Neural progenitor cell (in vitro differentiated cells): ENCODE data around the gene ARHGAP26. TPM values are rescaled to one million over a fixed set of nuclear protein-coding genes. Genes with fewer than 3 reads are reported as not detected.

Source experiments
- DNase-seq: peaks from one replicate; pipeline ENCODE4 v3.0.0-alpha.2; 2016; ENCODE audit warnings: low spot score
- H2AFZ ChIP-seq: fragments of 200-600 bp; sonication (generic); replicated peaks from 2 replicates; pipeline ENCODE4 v1.6.1; 2016; ENCODE audit warnings: antibody characterized with exemption
- H3F3A ChIP-seq: fragments of 200-600 bp; sonication (generic); 2 replicates; pipeline ENCODE4 v1.6.1; 2016; ENCODE audit warnings: antibody characterized with exemption, low read depth
- H3K27ac ChIP-seq: fragments of 200-600 bp; sonication (generic); 2 replicates; pipeline ENCODE4 v1.5.1; 2016; ENCODE audit warnings: mild to moderate bottlenecking
- H3K27me3 ChIP-seq: fragments of 200-600 bp; sonication (generic); 2 replicates; pipeline ENCODE4 v1.6.1; 2016; ENCODE audit warnings: mild to moderate bottlenecking, moderate library complexity
- H3K36me3 ChIP-seq: fragments of 200-600 bp; sonication (generic); 2 replicates; pipeline ENCODE4 v1.5.1; 2016
- H3K4me1 ChIP-seq: fragments of 200-600 bp; sonication (generic); 2 replicates; pipeline ENCODE4 v1.6.1; 2016; ENCODE audit warnings: mixed run types
- H3K4me2 ChIP-seq: fragments of 200-600 bp; sonication (generic); 2 replicates; pipeline ENCODE4 v1.6.1; 2016
- H3K4me3 ChIP-seq: fragments of 200-600 bp; sonication (generic); 2 replicates; pipeline ENCODE4 v1.5.1; 2016
- H3K79me2 ChIP-seq: fragments of 200-600 bp; sonication (generic); 2 replicates; pipeline ENCODE4 v1.6.1; 2016; ENCODE audit warnings: low read depth
- H3K9ac ChIP-seq: fragments of 200-600 bp; sonication (generic); 2 replicates; pipeline ENCODE4 v1.6.1; 2016
- H3K9me3 ChIP-seq: fragments of 200-600 bp; sonication (generic); 2 replicates; pipeline ENCODE4 v1.5.1; 2016; ENCODE audit warnings: low read depth
- H4K20me1 ChIP-seq: fragments of 200-600 bp; sonication (generic); 2 replicates; pipeline ENCODE4 v1.6.1; 2016; ENCODE audit warnings: low read depth
- H3K27ac Mint-ChIP-seq: 3 replicates; pipeline ENCODE4 v1.8.0; 2021; ENCODE audit warnings: mixed read lengths
- H3K27me3 Mint-ChIP-seq: 2 replicates; pipeline ENCODE4 v1.8.0; 2022; ENCODE audit warnings: low read depth, mild to moderate bottlenecking, inconsistent platforms, moderate library complexity, mixed read lengths; ENCODE audit not compliant: insufficient read depth
- H3K36me3 Mint-ChIP-seq: 3 replicates; pipeline ENCODE4 v1.8.0; 2021; ENCODE audit warnings: mixed read lengths
- H3K4me1 Mint-ChIP-seq: 3 replicates; pipeline ENCODE4 v1.8.0; 2021; ENCODE audit warnings: mixed read lengths
- H3K4me3 Mint-ChIP-seq: 3 replicates; pipeline ENCODE4 v1.8.0; 2021; ENCODE audit warnings: mild to moderate bottlenecking, moderate library complexity, mixed read lengths
- H3K9me3 Mint-ChIP-seq: 3 replicates; pipeline ENCODE4 v1.8.0; 2020; ENCODE audit warnings: mixed read lengths
- CTCF ChIP-seq: fragments of 200-600 bp; sonication (generic); IDR thresholded peaks from 2 replicates; pipeline ENCODE4 v1.5.1; 2017; ENCODE audit warnings: antibody characterized with exemption, mild to moderate bottlenecking
- EZH2 ChIP-seq: fragments of 200-600 bp; sonication (generic); IDR thresholded peaks from 2 replicates; pipeline ENCODE4 v1.6.1; 2017; ENCODE audit warnings: antibody characterized with exemption, mild to moderate bottlenecking, moderate library complexity
- EZH2phosphoT487 ChIP-seq: fragments of 200-600 bp; sonication (generic); IDR thresholded peaks from 2 replicates; pipeline ENCODE4 v1.6.1; 2017; ENCODE audit warnings: antibody characterized with exemption
- total RNA-seq: library from RNA; depleted of rRNA; stranded (reverse); fragments of >200 nt; gene quantifications from 2 replicates; pipeline ENCODE4 v1.2.3, GENCODE V29; 2015; ENCODE audit warnings: low replicate concordance

ARHGAP26 gene
- total RNA-seq, 1 donor from 2014 or later: 7.0 TPM

- H3K4me1 Mint-ChIP-seq: no peaks in the 10 kb centered on the region
- Histone ChIP-seq H4K20me1 (no peaks in the 10 kb centered on the region), H3K79me2 (no peaks in the 10 kb centered on the region), H3K4me1 (no peaks in the 10 kb centered on the region), H2AFZ (no peak overlapping the region), H3K9me3 (no peaks in the 10 kb centered on the region), H3K27me3 (no peaks in the 10 kb centered on the region), H3F3A (no peaks in the 10 kb centered on the region), H3K36me3 (no peaks in the 10 kb centered on the region), H3K9ac (no peak overlapping the region), H3K4me2 (no peak overlapping the region), H3K4me3 (no peak overlapping the region), H3K27ac (no peak overlapping the region)
- peaks cover 2% of the 10 kb centered on the region for H3K36me3 Mint-ChIP-seq
- DNase-seq: no peak
- H3K27ac Mint-ChIP-seq: no peak overlapping the region
- H3K4me3 Mint-ChIP-seq: no peak overlapping the region
- no peaks in the 10 kb centered on the region for H3K27me3 Mint-ChIP-seq
- no peak for TF ChIP-seq EZH2phosphoT487
- TF ChIP-seq EZH2: no peak
- TF ChIP-seq CTCF: no peak
- H3K9me3 Mint-ChIP-seq: no peaks in the 10 kb centered on the region
Measured at GRCh38 chr5:142973932-142974331, 203.8 kb downstream of the ARHGAP26 start.

- TF ChIP-seq EZH2phosphoT487 (no peak), CTCF (no peak), EZH2 (no peak)
- Histone ChIP-seq H3K27me3 (no peaks in the 10 kb centered on the region), H3K36me3 (no peaks in the 10 kb centered on the region), H3K27ac (no peak overlapping the region), H2AFZ (no peak overlapping the region), H3K9ac (no peak overlapping the region), H3K4me2 (no peak overlapping the region), H3K4me1 (peaks cover 2% of the 10 kb centered on the region), H3K9me3 (no peaks in the 10 kb centered on the region), H3F3A (no peaks in the 10 kb centered on the region), H4K20me1 (no peaks in the 10 kb centered on the region), H3K79me2 (no peaks in the 10 kb centered on the region), H3K4me3 (no peak overlapping the region)
- H3K27me3 Mint-ChIP-seq: no peaks in the 10 kb centered on the region
- H3K27ac Mint-ChIP-seq: no peak overlapping the region
- DNase-seq: no peak
- H3K9me3 Mint-ChIP-seq: no peaks in the 10 kb centered on the region
- H3K36me3 Mint-ChIP-seq: peaks cover 2% of the 10 kb centered on the region
- no peak overlapping the region for H3K4me3 Mint-ChIP-seq
- peaks cover 3% of the 10 kb centered on the region for H3K4me1 Mint-ChIP-seq
Measured at GRCh38 chr5:142974409-142974808, 204.2 kb downstream of the ARHGAP26 start.

- no peaks in the 10 kb centered on the region for H4K20me1 ChIP-seq
- no peaks in the 10 kb centered on the region for H3K9me3 ChIP-seq
- Mint-ChIP-seq H3K4me3 (no peak overlapping the region), H3K36me3 (peaks cover 2% of the 10 kb centered on the region), H3K27me3 (no peaks in the 10 kb centered on the region), H3K4me1 (peaks cover 21% of the 10 kb centered on the region), H3K27ac (no peak overlapping the region), H3K9me3 (no peaks in the 10 kb centered on the region)
- H3K36me3 ChIP-seq: no peaks in the 10 kb centered on the region
- H3K79me2 ChIP-seq: no peaks in the 10 kb centered on the region
- peaks cover 4% of the 10 kb centered on the region for H3F3A ChIP-seq
- H3K4me1 ChIP-seq: peaks cover 14% of the 10 kb centered on the region
- no peak for DNase-seq
- no peak overlapping the region for H3K4me2 ChIP-seq
- H2AFZ ChIP-seq: no peak overlapping the region
- H3K9ac ChIP-seq: no peak overlapping the region
- H3K27me3 ChIP-seq: no peaks in the 10 kb centered on the region
- TF ChIP-seq CTCF (no peak), EZH2 (no peak), EZH2phosphoT487 (no peak)
- no peak overlapping the region for H3K27ac ChIP-seq
- no peak overlapping the region for H3K4me3 ChIP-seq
Measured at GRCh38 chr5:142976861-142977260, 206.7 kb downstream of the ARHGAP26 start.
